Pancreas (tissue), 10 donors: Measurements from ENCODE around the gene RABGAP1L. TPM values are rescaled to one million over a fixed set of nuclear protein-coding genes. Genes with fewer than 3 reads are reported as not detected.

Experiments
- ATAC-seq, 4 donors: fragments of 200-7000 bp; cut with Tn5 transposase; one replicate each; pipeline versions ENCODE4 v1.8.0 to v1.9.1; 2020; ENCODE audit warnings: mild to moderate bottlenecking in 4 of 4, moderate library complexity in 4 of 4
- DNase-seq, 6 donors: peaks; one replicate each; pipeline ENCODE4 v3.0.0-alpha.2; 2020
- FAIRE-seq: peaks from 2 replicates; lab custom pipeline; 2012; peaks lifted over from hg19 to GRCh38; lab: Jason Lieb, UNC
- H3K27ac ChIP-seq, 4 donors: fragments of 200-600 bp; sonication (generic); 1 replicate in 3 of 4; 2 replicates in 1 of 4; pipeline versions ENCODE4 v1.5.0 to v1.8.0; 2020
- H3K27me3 ChIP-seq, 4 donors: fragments of 200-600 bp; one replicate each; pipeline ENCODE4 v1.8.0; 2021
- H3K36me3 ChIP-seq, 3 donors: fragments of 200-600 bp; sonication (generic) in 1 of 3; one replicate each; pipeline versions ENCODE4 v1.5.0 to v1.8.0; 2020 to 2021
- H3K4me1 ChIP-seq, 3 donors: fragments of 200-600 bp; one replicate each; pipeline ENCODE4 v1.8.0; 2021
- H3K4me3 ChIP-seq, 4 donors: fragments of 200-600 bp; sonication (generic) in 2 of 4; one replicate each; pipeline versions ENCODE4 v1.5.0 to v1.8.0; 2020 to 2021
- H3K9me3 ChIP-seq, 4 donors: fragments of 200-600 bp; one replicate each; pipeline ENCODE4 v1.8.0; 2021
- WGBS, 2 donors: extraction: QIAGEN DNeasy Blood & Tissue Kit; methylation state at CpG; one replicate each; pipeline ENCODE4 v1.1.7; 2013; 5-methylcytosine and 5-hydroxymethylcytosine counted together
- intact Hi-C, 3 donors: fragments of 100-400 bp; cut with DNase I; formaldehyde crosslinking; loops; one replicate each; pipeline versions ENCODE4 v1.11.1 to v1.14.2; 2022
- polyA plus RNA-seq, 2 donors: library from polyadenylated mRNA; stranded (reverse); fragments of 200-250 nt; gene quantifications; one replicate each; pipeline ENCODE4 v1.2.3, GENCODE V29; 2013
- total RNA-seq, 6 donors: library from RNA; stranded (reverse); fragmentation: NEBNext Ultra II Directional in 4 of 6; extraction: Animal tissue kit (Norgen Biotek cat#: 25700) in 4 of 6; gene quantifications; one replicate each; pipeline versions ENCODE4 v1.2.1 to v1.2.4, GENCODE V29; 2021 to 2023
- TF ChIP-seq, protein P1 (sequence below), 4 donors: fragments of 200-600 bp; sonication (generic) in 3 of 4; IDR thresholded peaks; one replicate each; pipeline versions ENCODE4 v1.5.0 to v1.8.0; 2021; ENCODE audit warnings: antibody characterized with exemption in 4 of 4
- donor health status: healthy with polysubstance abuse.
- donor health status: DM: no; HTN: no; CAD: no; lungs with moderate emphysema.
- donor health status: DM: no; HTN: no; CAD: no.
- donor health status: control.
- donor health status: control.
- donor health status: Bipolar disorder and iron deficiency.
- donor health status: DM: yes; HTN: yes; CAD: no.
- donor health status: DM: no; HTN: no; CAD: no.
- donor health status: DM: no; HTN: no; CAD: no.
- donor health status: DM: yes; HTN: yes; CAD: no.

RABGAP1L gene
- total and polyA plus RNA-seq, 8 donors: 13.9 to 64.8 (median 36.1) TPM

DNA sequence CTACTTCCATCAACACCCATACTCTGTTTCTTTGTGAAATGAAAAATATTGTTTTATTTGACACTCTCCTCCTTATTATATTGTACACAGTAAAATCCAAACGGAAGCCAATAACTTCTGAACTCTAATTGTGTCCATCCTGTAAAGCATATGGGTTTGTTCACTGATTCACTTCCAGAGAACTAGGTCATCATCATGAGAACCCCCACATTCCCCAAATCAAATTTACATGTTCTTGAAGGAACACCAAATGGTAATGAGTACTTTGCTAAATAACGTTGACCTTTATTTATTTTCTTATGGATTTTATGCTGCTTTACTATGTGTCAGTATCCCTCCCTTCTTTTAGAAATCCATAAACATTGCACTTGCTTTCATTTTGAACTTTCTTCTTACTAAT lies 627.0 kb downstream of the RABGAP1L start:
- no peaks in the 10 kb centered on the region for H3K4me1 ChIP-seq
- 45 to 60% methylated on average over 2 of the region's 2 CpGs for WGBS, 2 donors
- DNase-seq (no peak), FAIRE-seq (no peak), ATAC-seq (no peak)
- no peaks in the 10 kb centered on the region for H3K27me3 ChIP-seq
- intact Hi-C loops: no loop called here
- H3K36me3 ChIP-seq: no peaks in the 10 kb centered on the region
- no peak overlapping the region for H3K27ac ChIP-seq
- no peak overlapping the region for H3K4me3 ChIP-seq
- no peaks in the 10 kb centered on the region for H3K9me3 ChIP-seq
- TF ChIP-seq, protein P1, sequence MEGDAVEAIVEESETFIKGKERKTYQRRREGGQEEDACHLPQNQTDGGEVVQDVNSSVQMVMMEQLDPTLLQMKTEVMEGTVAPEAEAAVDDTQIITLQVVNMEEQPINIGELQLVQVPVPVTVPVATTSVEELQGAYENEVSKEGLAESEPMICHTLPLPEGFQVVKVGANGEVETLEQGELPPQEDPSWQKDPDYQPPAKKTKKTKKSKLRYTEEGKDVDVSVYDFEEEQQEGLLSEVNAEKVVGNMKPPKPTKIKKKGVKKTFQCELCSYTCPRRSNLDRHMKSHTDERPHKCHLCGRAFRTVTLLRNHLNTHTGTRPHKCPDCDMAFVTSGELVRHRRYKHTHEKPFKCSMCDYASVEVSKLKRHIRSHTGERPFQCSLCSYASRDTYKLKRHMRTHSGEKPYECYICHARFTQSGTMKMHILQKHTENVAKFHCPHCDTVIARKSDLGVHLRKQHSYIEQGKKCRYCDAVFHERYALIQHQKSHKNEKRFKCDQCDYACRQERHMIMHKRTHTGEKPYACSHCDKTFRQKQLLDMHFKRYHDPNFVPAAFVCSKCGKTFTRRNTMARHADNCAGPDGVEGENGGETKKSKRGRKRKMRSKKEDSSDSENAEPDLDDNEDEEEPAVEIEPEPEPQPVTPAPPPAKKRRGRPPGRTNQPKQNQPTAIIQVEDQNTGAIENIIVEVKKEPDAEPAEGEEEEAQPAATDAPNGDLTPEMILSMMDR (IDR thresholded peaks at IDR 0.05): no peak

DNA sequence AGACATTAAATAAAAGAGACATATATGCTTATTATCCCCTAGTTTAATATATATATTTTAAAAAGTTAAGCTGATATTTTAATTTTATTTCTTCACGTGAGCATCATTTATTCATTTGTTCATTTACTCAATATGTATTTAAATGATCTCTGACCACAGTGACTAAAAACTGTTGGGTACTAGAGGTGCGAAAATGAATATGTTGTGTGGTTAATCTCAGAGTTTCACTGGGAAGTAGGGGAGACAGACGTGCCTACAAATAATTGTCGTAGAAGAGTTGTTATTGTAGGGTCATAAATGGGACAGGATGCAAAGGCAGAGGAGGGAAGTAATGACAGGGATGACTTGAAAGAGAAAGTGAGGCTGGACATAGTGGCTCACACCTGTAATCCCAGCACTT lies 627.4 kb downstream of the RABGAP1L start:
- intact Hi-C loops: no loop called here
- TF ChIP-seq, protein P1 (IDR thresholded peaks at IDR 0.05): no peak
- H3K4me3 ChIP-seq: no peak overlapping the region
- DNase-seq: no peak
- no peak for ATAC-seq
- H3K27ac ChIP-seq: no peak overlapping the region
- WGBS, 2 donors: 93% methylated on average over 4 of the region's 4 CpGs
- no peaks in the 10 kb centered on the region for H3K4me1 ChIP-seq
- H3K27me3 ChIP-seq: no peaks in the 10 kb centered on the region
- no peak for FAIRE-seq
- no peaks in the 10 kb centered on the region for H3K9me3 ChIP-seq
- H3K36me3 ChIP-seq: no peaks in the 10 kb centered on the region

DNA sequence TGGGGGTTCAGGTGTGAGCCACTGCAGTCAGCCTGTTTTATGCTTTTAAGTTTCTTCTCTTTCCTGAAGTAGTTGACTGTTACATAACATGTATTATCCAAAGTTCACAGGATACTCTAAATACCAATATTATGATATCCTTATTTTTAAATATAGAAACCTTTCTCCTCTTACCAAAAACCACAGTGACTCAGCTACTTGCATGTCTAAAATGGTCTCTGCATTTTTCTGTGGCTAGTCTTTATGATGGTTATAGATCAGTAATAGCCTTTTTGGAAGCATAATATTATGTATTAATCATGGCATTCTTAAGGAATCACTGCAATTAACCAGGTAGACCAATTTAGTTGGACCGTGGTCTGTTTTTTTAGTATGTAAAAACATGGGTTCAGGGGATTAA lies 629.7 kb downstream of the RABGAP1L start:
- no peaks in the 10 kb centered on the region for H3K27me3 ChIP-seq
- no peak for FAIRE-seq
- no peaks in the 10 kb centered on the region for H3K36me3 ChIP-seq
- TF ChIP-seq, protein P1 (IDR thresholded peaks at IDR 0.05): no peak
- no peak overlapping the region for H3K4me3 ChIP-seq
- ATAC-seq: no peak
- intact Hi-C loops: no loop called here
- no peak for DNase-seq
- H3K27ac ChIP-seq: no peak overlapping the region
- 90 to 95% methylated on average over 1 of the region's 1 CpG for WGBS, 2 donors
- no peaks in the 10 kb centered on the region for H3K9me3 ChIP-seq
- no peaks in the 10 kb centered on the region for H3K4me1 ChIP-seq

DNA sequence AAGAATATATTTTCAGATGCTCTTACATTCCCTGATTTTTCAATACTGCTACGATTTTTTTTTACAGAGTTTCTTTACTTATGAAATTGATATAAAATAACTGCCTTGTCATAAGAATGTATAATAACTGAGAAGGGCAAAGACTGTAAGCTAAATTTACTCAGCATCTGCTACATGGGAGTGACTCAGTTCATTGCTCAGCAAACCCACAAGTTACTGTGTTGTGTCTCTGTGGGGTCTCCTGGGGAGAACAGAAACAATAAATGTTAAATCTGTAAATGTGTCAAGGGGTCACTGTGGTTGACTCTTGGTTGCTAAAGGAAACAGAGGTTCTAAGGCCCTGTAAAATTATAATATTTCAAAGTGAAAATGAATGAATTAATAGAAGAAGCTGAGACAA lies 630.1 kb downstream of the RABGAP1L start:
- no peaks in the 10 kb centered on the region for H3K36me3 ChIP-seq
- no peaks in the 10 kb centered on the region for H3K4me1 ChIP-seq
- no peaks in the 10 kb centered on the region for H3K27me3 ChIP-seq
- ATAC-seq (no peak), DNase-seq (no peak), FAIRE-seq (no peak)
- intact Hi-C loops: no loop called here
- H3K9me3 ChIP-seq: no peaks in the 10 kb centered on the region
- H3K4me3 ChIP-seq: no peak overlapping the region
- TF ChIP-seq, protein P1 (IDR thresholded peaks at IDR 0.05): no peak
- WGBS, 2 donors: 63 to 65% methylated on average over 1 of the region's 1 CpG
- H3K27ac ChIP-seq: no peak overlapping the region

DNA sequence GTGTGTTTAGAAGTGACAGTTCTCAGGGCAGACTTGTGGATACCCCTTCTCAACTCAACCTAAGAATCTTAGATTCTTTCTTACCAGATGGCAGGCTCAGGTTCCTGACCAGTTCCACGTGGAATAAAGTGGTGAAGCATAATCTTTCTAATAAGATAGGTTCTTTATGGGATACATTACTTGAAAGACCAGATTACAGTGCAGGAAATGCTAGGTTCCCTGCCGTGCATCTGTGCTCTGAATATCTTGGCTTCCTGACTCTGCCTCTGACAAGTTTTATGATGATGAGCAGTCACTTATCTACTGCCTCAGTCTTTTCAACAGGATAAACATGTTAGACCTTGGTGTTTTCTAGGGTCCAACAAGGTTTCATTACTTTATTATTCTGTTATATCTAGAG lies 632.5 kb downstream of the RABGAP1L start:
- DNase-seq: no peak
- no peak for FAIRE-seq
- no peak overlapping the region for H3K27ac ChIP-seq
- H3K36me3 ChIP-seq: no peaks in the 10 kb centered on the region
- TF ChIP-seq, protein P1 (IDR thresholded peaks at IDR 0.05): no peak
- 65 to 70% methylated on average over 2 of the region's 2 CpGs for WGBS, 2 donors
- H3K9me3 ChIP-seq: no peaks in the 10 kb centered on the region
- H3K27me3 ChIP-seq: no peaks in the 10 kb centered on the region
- no peak for ATAC-seq
- H3K4me1 ChIP-seq: no peaks in the 10 kb centered on the region
- H3K4me3 ChIP-seq: no peak overlapping the region
- intact Hi-C loops: loop anchor here in 1 of 3 donors (10.0 kb wide), 1 partner anchor 193 kb away; no protein-coding TSS in a partner anchor
